ENCODE measurements around the gene HEATR1.
"Not testable (repeated sequence)": the region's sequence is repeated elsewhere in the genome, so short reads cannot be mapped to it uniquely, and the experiment has no call there.

The HEATR1 gene

GRCh38 chr1:236507022-236507700, 97.2 kb downstream of the HEATR1 start:
- H3K27ac ChIP-seq = peak overlapping the region; percentile 72
- TF ChIP-seq CTCF (conservative IDR thresholded peaks at IDR 0.05) = no peak

GRCh38 chr1:236504338-236504737, 100.0 kb downstream of the HEATR1 start:
- H3K27ac ChIP-seq = not testable (repeated sequence)

GRCh38 chr1:236502972-236503639, 101.2 kb downstream of the HEATR1 start:
- H3K27ac ChIP-seq = peak overlapping the region; percentile 70
- no peak for TF ChIP-seq CTCF (conservative IDR thresholded peaks at IDR 0.05)

- no peak for TF ChIP-seq CTCF (conservative IDR thresholded peaks at IDR 0.05)
- H3K27ac ChIP-seq = peak overlapping the region; percentile 70
Observed at GRCh38 chr1:236502579-236502971, 101.7 kb downstream of the HEATR1 start.

GRCh38 chr1:236501093-236501492, 103.2 kb downstream of the HEATR1 start:
- TF ChIP-seq CTCF (conservative IDR thresholded peaks at IDR 0.05) = no peak
- no peak overlapping the region; the same call in 1 of the 2 replicates for H3K27ac ChIP-seq

Data from VCaP (cell line).